HCT116 (cell line): ENCODE results near the gene FOXO6. TPM values are rescaled to one million over a fixed set of nuclear protein-coding genes. Genes with fewer than 3 reads are reported as not detected.

Experiments used
- ATAC-seq: fragments of 200-7000 bp; cut with Tn5 transposase; 2 replicates; pipeline ENCODE4 v1.9.1; 2020; ENCODE audit warnings: mild to moderate bottlenecking, moderate library complexity
- BruUV-seq: library from RNA; stranded (reverse); fragments of 400-500 nt; replicated peaks from 2 replicates; lab custom pipeline; 2021; lab: Mats Ljungman, UMichigan
- CTCF ChIA-PET: fragments of 300-600 bp; sonication (Branson Sonifier 250); formaldehyde crosslinking; loops from one replicate; lab custom pipeline; 2021; ENCODE audit warnings: antibody characterized with exemption; lab: Charles Lee
- POLR2A ChIA-PET: fragments of 300-600, 350-600 bp; sonication (Branson Sonifier 250); formaldehyde crosslinking; loops from one replicate; lab custom pipeline; 2021; ENCODE audit warnings: antibody characterized with exemption; lab: Charles Lee
- RAD21 ChIA-PET, 2 experiments: fragments of 300-600 bp; sonication (Branson Sonifier 250); formaldehyde crosslinking; loops; one replicate each; lab custom pipeline; 2023; ENCODE audit warnings: low total read pairs in 2 of 2; ENCODE audit not compliant: uncharacterized antibody in 2 of 2, unreplicated experiment in 2 of 2, low non-redundant PET in 1 of 2; lab: Charles Lee
- DNase-seq: peaks from one replicate; pipeline ENCODE4 v3.0.0-alpha.2; 2010; ENCODE audit warnings: low read depth, low spot score
- H2AFZ ChIP-seq: fragments of 200-600 bp; shearing (Covaris generic), sonication (generic); 2 replicates; pipeline ENCODE4 v1.6.1; 2017; ENCODE audit warnings: low read depth, mixed run types, mixed read lengths, antibody characterized with exemption, low read length; ENCODE audit not compliant: poor library complexity, severe bottlenecking
- H3K27ac ChIP-seq: 2 replicates; pipeline ENCODE4 v1.5.1; 2012; ENCODE audit warnings: low read depth, low read length
- H3K27me3 ChIP-seq: fragments of 200-600 bp; sonication (generic); 2 replicates; pipeline ENCODE4 v1.6.1; 2016; ENCODE audit warnings: mixed run types, low read length, mixed read lengths; ENCODE audit not compliant: insufficient read depth
- H3K36me3 ChIP-seq, 2 experiments: fragments of 200-500 bp in 1 of 2; fragments of 200-600 bp in 1 of 2; sonication (Bioruptor generic) in 1 of 2; sonication (generic) in 1 of 2; 2 replicates each; pipeline versions ENCODE4 v1.5.1 to v1.6.1; 2014 to 2016; ENCODE audit warnings: low read length in 2 of 2, inconsistent platforms in 1 of 2, mixed read lengths in 1 of 2, mixed run types in 1 of 2; ENCODE audit not compliant: insufficient read depth in 2 of 2, control insufficient read depth in 1 of 2
- H3K4me1 ChIP-seq, 2 experiments: fragments of 200-600 bp in 1 of 2; sonication (generic) in 1 of 2; 2 replicates each; pipeline versions ENCODE4 v1.5.1 to v1.6.1; 2012 to 2017; ENCODE audit warnings: low read length in 2 of 2, inconsistent platforms in 1 of 2, mild to moderate bottlenecking in 1 of 2, mixed read lengths in 1 of 2, mixed run types in 1 of 2, moderate library complexity in 1 of 2; ENCODE audit not compliant: insufficient read depth in 2 of 2, control insufficient read depth in 1 of 2
- H3K4me2 ChIP-seq: fragments of 200-600 bp; sonication (generic); 2 replicates; pipeline ENCODE4 v1.6.1; 2017; ENCODE audit warnings: mixed run types, low read length, mixed read lengths
- H3K4me3 ChIP-seq, 2 experiments: fragments of 200-600 bp in 1 of 2; sonication (generic) in 1 of 2; replicated peaks in 1 of 2; 2 replicates each; pipeline ENCODE4 v1.5.1; 2011 to 2016; ENCODE audit warnings: low read length in 2 of 2, control low read depth in 1 of 2, low read depth in 1 of 2, mild to moderate bottlenecking in 1 of 2, mixed read lengths in 1 of 2, mixed run types in 1 of 2
- H3K79me2 ChIP-seq: fragments of 200-600 bp; sonication (generic); 2 replicates; pipeline ENCODE4 v1.6.1; 2017; ENCODE audit warnings: mild to moderate bottlenecking, mixed run types, low read length, moderate library complexity, mixed read lengths; ENCODE audit not compliant: insufficient read depth
- H3K9ac ChIP-seq: fragments of 200-600 bp; sonication (generic); 2 replicates; pipeline ENCODE4 v1.6.1; 2016; ENCODE audit warnings: low read length, mixed read lengths
- H3K9me2 ChIP-seq: fragments of 200-600 bp; sonication (generic), shearing (Covaris generic); 2 replicates; pipeline ENCODE4 v1.6.1; 2017; ENCODE audit warnings: mixed run types, mild to moderate bottlenecking, moderate library complexity; ENCODE audit not compliant: insufficient read depth
- H3K9me3 ChIP-seq, 2 experiments: fragments of 200-500 bp in 1 of 2; fragments of 200-600 bp in 1 of 2; sonication (Bioruptor generic) in 1 of 2; sonication (generic) in 1 of 2; 2 replicates each; pipeline ENCODE4 v1.6.1; 2014 to 2017; ENCODE audit warnings: low read length in 2 of 2, mixed read lengths in 2 of 2, inconsistent platforms in 1 of 2, low read depth in 1 of 2, mild to moderate bottlenecking in 1 of 2, mixed run types in 1 of 2, moderate library complexity in 1 of 2; ENCODE audit not compliant: control insufficient read depth in 1 of 2, insufficient read depth in 1 of 2
- H4K20me1 ChIP-seq: fragments of 200-600 bp; sonication (generic), shearing (Covaris generic); 2 replicates; pipeline ENCODE4 v1.6.1; 2017; ENCODE audit warnings: mixed run types, mild to moderate bottlenecking, moderate library complexity; ENCODE audit not compliant: insufficient read depth
- FOSL1 ChIP-seq: IDR thresholded peaks from 2 replicates; pipeline ENCODE4 v1.6.1; 2012; ENCODE audit warnings: low read depth
- intact Hi-C: fragments of 100-400 bp; cut with micrococcal nuclease; formaldehyde crosslinking; loops from 2 replicates; pipeline ENCODE4 v1.10.0; 2022
- total RNA-seq: library from RNA; stranded (reverse); gene quantifications from one replicate; pipeline ENCODE4 v1.2.1, GENCODE V29; 2021; ENCODE audit not compliant: unreplicated experiment
- TF ChIP-seq, protein P1 (sequence below), 3 experiments: fragments of 200-600 bp in 1 of 3; sonication (generic) in 1 of 3; IDR thresholded peaks in 2 of 3; conservative IDR thresholded peaks in 1 of 3; 2 replicates each; pipeline ENCODE4 v1.5.1; 2012 to 2017; ENCODE audit warnings: low read depth in 2 of 3, low read length in 2 of 3, antibody characterized with exemption in 1 of 3, borderline replicate concordance in 1 of 3, control low read depth in 1 of 3, mild to moderate bottlenecking in 1 of 3, mixed read lengths in 1 of 3, mixed run types in 1 of 3, moderate library complexity in 1 of 3; ENCODE audit not compliant: insufficient read depth in 1 of 3
- TF ChIP-seq, protein P2 (sequence below): IDR thresholded peaks from 2 replicates; pipeline ENCODE4 v1.6.1; 2012

The FOXO6 gene
- total RNA-seq, 1 experiment from 2014 or later, result 7.0 TPM

GRCh38 chr1:41425369-41425768 lies 64.1 kb downstream of the FOXO6 start (continued):
- TF ChIP-seq, protein P1, sequence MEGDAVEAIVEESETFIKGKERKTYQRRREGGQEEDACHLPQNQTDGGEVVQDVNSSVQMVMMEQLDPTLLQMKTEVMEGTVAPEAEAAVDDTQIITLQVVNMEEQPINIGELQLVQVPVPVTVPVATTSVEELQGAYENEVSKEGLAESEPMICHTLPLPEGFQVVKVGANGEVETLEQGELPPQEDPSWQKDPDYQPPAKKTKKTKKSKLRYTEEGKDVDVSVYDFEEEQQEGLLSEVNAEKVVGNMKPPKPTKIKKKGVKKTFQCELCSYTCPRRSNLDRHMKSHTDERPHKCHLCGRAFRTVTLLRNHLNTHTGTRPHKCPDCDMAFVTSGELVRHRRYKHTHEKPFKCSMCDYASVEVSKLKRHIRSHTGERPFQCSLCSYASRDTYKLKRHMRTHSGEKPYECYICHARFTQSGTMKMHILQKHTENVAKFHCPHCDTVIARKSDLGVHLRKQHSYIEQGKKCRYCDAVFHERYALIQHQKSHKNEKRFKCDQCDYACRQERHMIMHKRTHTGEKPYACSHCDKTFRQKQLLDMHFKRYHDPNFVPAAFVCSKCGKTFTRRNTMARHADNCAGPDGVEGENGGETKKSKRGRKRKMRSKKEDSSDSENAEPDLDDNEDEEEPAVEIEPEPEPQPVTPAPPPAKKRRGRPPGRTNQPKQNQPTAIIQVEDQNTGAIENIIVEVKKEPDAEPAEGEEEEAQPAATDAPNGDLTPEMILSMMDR (IDR thresholded peaks at IDR 0.05 in 2 of 3, conservative IDR thresholded peaks at IDR 0.05 in 1 of 3; ENCODE audit: borderline replicate concordance in 1 of 3, insufficient read depth in 1 of 3, low read depth in 2 of 3, low read length in 2 of 3), result no peak

- H3K9me2 ChIP-seq, result no peaks in the 10 kb centered on the region
- H3K79me2 ChIP-seq, result no peaks in the 10 kb centered on the region
- ATAC-seq, result no peak
- no peak overlapping the region for H3K4me3 ChIP-seq
- no peaks in the 10 kb centered on the region for H3K27me3 ChIP-seq
- H3K27ac ChIP-seq, result no peak overlapping the region
- H3K4me1 ChIP-seq, result peaks cover 0 to 13% of the 10 kb centered on the region in 2 experiments; a peak in 1 of 4 replicates
- RAD21 ChIA-PET, result no interaction called here
- CTCF ChIA-PET, result interaction anchor here (1.5 to 2.2 kb wide), 2 partner anchors 104 to 144 kb away, joined by 3 to 6 read pairs; no protein-coding TSS in a partner anchor
- H3K9me3 ChIP-seq, result no peaks in the 10 kb centered on the region
- H3K9ac ChIP-seq, result no peak overlapping the region
- no peaks in the 10 kb centered on the region for H4K20me1 ChIP-seq
- TF ChIP-seq FOSL1, result no peak
- TF ChIP-seq, protein P2, sequence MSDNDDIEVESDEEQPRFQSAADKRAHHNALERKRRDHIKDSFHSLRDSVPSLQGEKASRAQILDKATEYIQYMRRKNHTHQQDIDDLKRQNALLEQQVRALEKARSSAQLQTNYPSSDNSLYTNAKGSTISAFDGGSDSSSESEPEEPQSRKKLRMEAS, result no peak
- DNase-seq, result no peak
- no peak overlapping the region for H3K4me2 ChIP-seq
- no peak overlapping the region for H2AFZ ChIP-seq
- POLR2A ChIA-PET, result no interaction called here
- no TSS peak for BruUV-seq
- intact Hi-C loops, result no loop called here
- H3K36me3 ChIP-seq, result no peaks in the 10 kb centered on the region
Measured at GRCh38 chr1:41426201-41426890, 65.1 kb downstream of the FOXO6 start.
